WTC11 (cell line): ENCODE measurements around the gene ISOC2. TPM values are rescaled to one million over a fixed set of nuclear protein-coding genes. Genes with fewer than 3 reads are reported as not detected.

Source experiments
- ATAC-seq: fragments of 200-7000 bp; cut with Tn5 transposase; 2 replicates; pipeline ENCODE4 v1.10.0; 2021; ENCODE audit warnings: mild to moderate bottlenecking, moderate library complexity
- CTCF ChIA-PET: fragments of 300-600 bp; sonication (Branson Sonifier 250); formaldehyde crosslinking; loops from one replicate; lab custom pipeline; 2021; ENCODE audit warnings: antibody characterized with exemption; lab: Charles Lee
- POLR2A ChIA-PET: fragments of 350-600 bp; sonication (Branson Sonifier 250); formaldehyde crosslinking; loops from one replicate; lab custom pipeline; 2021; ENCODE audit warnings: antibody characterized with exemption; lab: Charles Lee
- DNase-seq: peaks from one replicate; pipeline ENCODE4 v3.0.0; 2021; ENCODE audit warnings: low spot score
- H3K27ac Mint-ChIP-seq: 2 replicates; pipeline ENCODE4 v1.8.0; 2021; ENCODE audit warnings: mixed read lengths
- H3K27me3 Mint-ChIP-seq: 2 replicates; pipeline ENCODE4 v1.8.0; 2021; ENCODE audit warnings: low read depth, mild to moderate bottlenecking, moderate library complexity, mixed read lengths
- H3K36me3 Mint-ChIP-seq: 2 replicates; pipeline ENCODE4 v1.8.0; 2021; ENCODE audit warnings: mixed read lengths
- H3K4me1 Mint-ChIP-seq: 2 replicates; pipeline ENCODE4 v1.8.0; 2022; ENCODE audit warnings: mixed read lengths
- H3K4me3 Mint-ChIP-seq: 2 replicates; pipeline ENCODE4 v1.8.0; 2021; ENCODE audit warnings: mild to moderate bottlenecking, moderate library complexity, mixed read lengths
- H3K9me3 Mint-ChIP-seq: 2 replicates; pipeline ENCODE4 v1.8.0; 2021; ENCODE audit warnings: mixed read lengths
- FOXP1 ChIP-seq: sonication (generic); formaldehyde crosslinking; IDR thresholded peaks from 2 replicates; pipeline ENCODE4 v1.8.0; 2022; ENCODE audit warnings: missing genetic modification reagents, mild to moderate bottlenecking, moderate library complexity, borderline replicate concordance
- FOXP4 ChIP-seq: sonication (generic); formaldehyde crosslinking; IDR thresholded peaks from 2 replicates; pipeline ENCODE4 v1.8.0; 2022; ENCODE audit warnings: mild to moderate bottlenecking, missing genetic modification reagents
- GABPB1 ChIP-seq: sonication (generic); formaldehyde crosslinking; IDR thresholded peaks from 2 replicates; pipeline ENCODE4 v1.8.1; 2023; ENCODE audit warnings: mild to moderate bottlenecking, missing genetic modification reagents
- GRHL2 ChIP-seq: fragments of 250-450 bp; sonication (Bioruptor Pico); IDR thresholded peaks from 2 replicates; pipeline ENCODE4 v1.8.0; 2022; ENCODE audit warnings: mild to moderate bottlenecking, moderate library complexity; ENCODE audit not compliant: insufficient replicate concordance, severe bottlenecking
- HMGXB4 ChIP-seq: sonication (generic); formaldehyde crosslinking; IDR thresholded peaks from 2 replicates; pipeline ENCODE4 v1.8.1; 2023; ENCODE audit warnings: mild to moderate bottlenecking, moderate library complexity, missing genetic modification reagents
- JAZF1 ChIP-seq: fragments of 250-450 bp; sonication (Bioruptor Pico); IDR thresholded peaks from 2 replicates; pipeline ENCODE4 v1.9.0; 2021; ENCODE audit warnings: moderate library complexity, mild to moderate bottlenecking, inconsistent platforms
- NFYB ChIP-seq: sonication (generic); formaldehyde crosslinking; conservative IDR thresholded peaks from 2 replicates; pipeline ENCODE4 v1.8.0; 2022; ENCODE audit warnings: low read depth, missing genetic modification reagents
- NR3C1 ChIP-seq: sonication (generic); formaldehyde crosslinking; conservative IDR thresholded peaks from 2 replicates; pipeline ENCODE4 v1.8.1; 2023; ENCODE audit warnings: low read depth, mild to moderate bottlenecking, missing genetic modification reagents
- RORB ChIP-seq: fragments of 250-450 bp; sonication (Bioruptor Pico); IDR thresholded peaks from 2 replicates; pipeline ENCODE4 v1.9.0; 2021; ENCODE audit warnings: mild to moderate bottlenecking
- SOX15 ChIP-seq: fragments of 250-450 bp; sonication (Bioruptor Pico); IDR thresholded peaks from 2 replicates; pipeline ENCODE4 v1.9.0; 2021; ENCODE audit warnings: mild to moderate bottlenecking
- TEAD4 ChIP-seq: sonication (generic); formaldehyde crosslinking; IDR thresholded peaks from 2 replicates; pipeline ENCODE4 v1.8.0; 2022; ENCODE audit warnings: mild to moderate bottlenecking, missing genetic modification reagents
- TP53 ChIP-seq: sonication (generic); formaldehyde crosslinking; IDR thresholded peaks from 2 replicates; pipeline ENCODE4 v1.8.1; 2023; ENCODE audit warnings: mild to moderate bottlenecking, missing genetic modification reagents
- ZNF416 ChIP-seq: fragments of 250-450 bp; sonication (Bioruptor Pico); IDR thresholded peaks from 2 replicates; pipeline ENCODE4 v1.9.0; 2021; ENCODE audit warnings: mild to moderate bottlenecking, inconsistent platforms
- total RNA-seq: library from RNA; stranded (reverse); gene quantifications from 3 replicates; pipeline ENCODE4 v1.2.3, GENCODE V29; 2021

The ISOC2 gene
- total RNA-seq, 1 experiment from 2014 or later, result 96.3 TPM

GRCh38 chr19:55443824-55444480, 17.5 kb downstream of the ISOC2 start:
- no peak overlapping the region for H3K27ac Mint-ChIP-seq
- peak overlapping the region; percentile 68 for H3K4me3 Mint-ChIP-seq
- no peaks in the 10 kb centered on the region for H3K9me3 Mint-ChIP-seq
- no peaks in the 10 kb centered on the region for H3K36me3 Mint-ChIP-seq
- no peaks in the 10 kb centered on the region; the same call in 1 of the 2 replicates for H3K27me3 Mint-ChIP-seq
- ATAC-seq (no peak), DNase-seq (no peak)
- ChIA-PET POLR2A (interaction anchor here (0.7 to 1.3 kb wide), 3 partner anchors 9 to 124 kb away, joined by 3 to 4 read pairs (median 4); partner anchors contain the start of gene UBE2S), CTCF (interaction anchor here (1.1 to 1.5 kb wide), 2 partner anchors 9 to 26 kb away, joined by 4 read pairs; no protein-coding TSS in a partner anchor)
- TF ChIP-seq NR3C1 (CRISPR knock-in tag), result no peak
- no peak for TF ChIP-seq GRHL2 (CRISPR knock-in tag)
- TF ChIP-seq TEAD4, result peak; percentile 27; the same call in 1 of the 2 replicates
- H3K4me1 Mint-ChIP-seq, result peaks cover 23% of the 10 kb centered on the region

- H3K4me1 Mint-ChIP-seq, result peaks cover 23% of the 10 kb centered on the region
- ChIA-PET CTCF (interaction anchor here (0.6 to 1.5 kb wide), 3 partner anchors 24 to 36 kb away, joined by 4 read pairs; no protein-coding TSS in a partner anchor), POLR2A (no interaction called here)
- ATAC-seq (no peak), DNase-seq (no peak)
- H3K9me3 Mint-ChIP-seq, result no peaks in the 10 kb centered on the region
- no peaks in the 10 kb centered on the region; the same call in 1 of the 2 replicates for H3K27me3 Mint-ChIP-seq
- no peaks in the 10 kb centered on the region for H3K36me3 Mint-ChIP-seq
- TF ChIP-seq JAZF1 (no peak), SOX15 (no peak), NFYB (CRISPR knock-in tag) (no peak), ZNF416 (CRISPR knock-in tag) (no peak), GABPB1 (no peak), RORB (CRISPR knock-in tag) (no peak), FOXP1 (no peak)
- H3K27ac Mint-ChIP-seq, result no peak within 1 kb of the TSS
- H3K4me3 Mint-ChIP-seq, result peak within 1 kb of the TSS; percentile 68
These were observed 18.2 kb downstream of the ISOC2 start, which contains the start of gene SHISA7 for GRCh38 chr19:55443045-55443823. TSS of gene SHISA7 (minus strand) at chr19:55443300. CDS start at chr19:55442863, 437 bp downstream.

DNA sequence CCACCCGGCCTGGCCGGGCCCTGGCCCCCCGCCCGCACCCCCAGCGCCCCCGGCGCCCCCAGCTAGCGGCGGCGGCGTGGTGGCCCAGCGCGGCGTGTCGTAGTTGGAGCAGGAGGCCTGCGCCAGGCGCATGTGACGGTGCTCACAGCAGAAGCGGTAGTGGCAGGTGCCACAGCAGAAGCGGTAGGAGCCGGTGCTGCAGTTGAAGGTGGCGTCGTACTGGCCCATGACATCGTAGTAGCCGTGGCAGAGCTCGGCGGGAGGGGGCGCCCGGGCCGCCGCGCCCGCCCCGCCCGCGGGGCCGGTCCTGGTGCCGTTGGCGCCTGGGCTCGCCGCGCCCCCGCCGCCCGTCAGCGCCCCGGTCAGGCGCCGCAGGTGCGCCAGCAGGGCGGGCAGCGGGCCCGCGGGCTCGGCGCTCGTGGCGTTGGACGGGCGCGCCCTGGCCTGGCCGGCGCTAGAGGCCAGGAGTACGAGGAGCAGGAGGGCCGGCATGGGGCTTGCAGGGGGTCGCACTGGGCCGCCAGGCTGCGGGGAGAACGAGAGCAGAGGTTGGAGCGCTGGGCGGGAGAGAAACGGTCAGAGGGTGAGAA, 19.0 kb downstream of the ISOC2 start:
- peaks cover 23% of the 10 kb centered on the region for H3K4me1 Mint-ChIP-seq
- no peak for TF ChIP-seq FOXP4 (CRISPR knock-in tag)
- TF ChIP-seq HMGXB4 (CRISPR knock-in tag), result no peak
- TF ChIP-seq TP53 (CRISPR knock-in tag), result no peak
- H3K27me3 Mint-ChIP-seq, result peaks cover 2% of the 10 kb centered on the region
- peak; percentile 18 for ATAC-seq
- H3K27ac Mint-ChIP-seq, result no peak overlapping the region
- CTCF ChIA-PET, result interaction anchor here (0.6 to 1.4 kb wide), 7 partner anchors 19 to 282 kb away, joined by 3 to 4 read pairs (median 3); partner anchors contain the start of gene ISOC2
- peak; percentile 54 for DNase-seq
- H3K4me3 Mint-ChIP-seq, result peak overlapping the region; percentile 68
- H3K9me3 Mint-ChIP-seq, result no peaks in the 10 kb centered on the region
- POLR2A ChIA-PET, result no interaction called here
- H3K36me3 Mint-ChIP-seq, result no peaks in the 10 kb centered on the region
